HG03280 (cell line): ENCODE results near the gene INSIG1.

Experiments used
- ATAC-seq: cut with Tn5 transposase; IDR thresholded peaks from one replicate; pipeline ENCODE4 v1.9.1; 2021; ENCODE audit warnings: mild to moderate bottlenecking, moderate library complexity; ENCODE audit not compliant: unreplicated experiment

The INSIG1 gene

GRCh38 chr7:155324012-155324917 lies 26.6 kb downstream of the INSIG1 start:
- no peak for ATAC-seq

GRCh38 chr7:155324918-155325235 lies 27.2 kb downstream of the INSIG1 start:
- no peak for ATAC-seq

DNA sequence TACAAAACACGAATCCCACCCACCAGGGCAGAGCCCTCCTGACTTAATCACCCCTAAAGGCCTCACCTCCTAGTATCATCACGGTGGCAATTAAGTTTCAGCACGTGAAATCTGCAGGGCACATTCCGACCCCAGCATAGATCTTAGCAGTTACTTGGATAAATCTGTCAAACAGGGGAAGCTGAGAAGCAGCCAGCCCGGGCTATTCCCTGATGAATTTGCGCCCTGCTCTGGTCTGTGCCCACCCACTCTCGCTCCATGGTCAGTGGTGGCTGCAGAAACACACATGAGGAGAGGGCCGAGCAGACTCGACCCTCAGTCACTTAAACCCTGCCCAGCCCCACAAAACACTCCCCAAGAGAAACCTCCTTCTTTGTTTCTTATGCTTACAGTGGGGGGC lies 28.7 kb downstream of the INSIG1 start:
- no peak for ATAC-seq

- no peak for ATAC-seq
Observed at GRCh38 chr7:155327590-155328320, 30.1 kb downstream of the INSIG1 start.

DNA sequence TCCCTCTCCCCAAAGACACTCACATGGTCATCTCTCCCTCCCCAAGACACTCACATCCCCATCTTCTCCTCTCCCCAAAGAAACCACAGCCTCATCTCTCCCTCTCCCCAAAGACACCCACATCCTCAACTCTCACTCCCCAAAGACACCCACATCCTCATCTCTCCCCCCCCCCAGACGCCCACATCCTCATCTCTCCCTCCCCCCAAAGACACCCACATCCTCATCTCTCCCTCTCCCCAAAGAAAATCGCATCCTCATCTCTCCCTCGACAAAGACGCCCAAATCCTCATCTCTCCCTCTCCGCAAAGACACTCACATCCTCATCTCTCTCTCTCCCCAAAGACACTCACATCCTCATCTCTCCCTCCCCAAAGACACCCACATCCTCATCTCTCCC lies 31.5 kb downstream of the INSIG1 start:
- no peak for ATAC-seq

DNA sequence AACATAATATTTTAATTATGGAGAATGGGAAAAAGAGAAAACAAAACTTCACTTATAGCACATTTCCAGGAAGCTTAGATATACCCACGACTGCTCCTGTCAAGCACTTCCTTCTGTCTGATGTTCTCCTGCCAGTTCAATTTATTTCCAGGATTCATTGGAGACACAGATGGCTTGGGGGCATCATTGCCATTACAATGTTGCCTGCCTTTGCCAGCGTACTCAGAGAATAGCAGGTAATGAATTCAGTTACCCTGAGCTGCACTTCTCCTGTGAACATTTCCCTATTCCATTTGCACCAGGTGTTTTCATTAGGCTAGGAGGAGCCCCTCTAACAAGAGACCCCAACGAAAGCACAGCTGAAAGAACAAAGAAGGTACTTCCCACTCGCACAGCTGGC lies 33.7 kb downstream of the INSIG1 start:
- no peak for ATAC-seq

- no peak for ATAC-seq
Observed at GRCh38 chr7:155333346-155334234, 35.9 kb downstream of the INSIG1 start.

GRCh38 chr7:155336812-155337602 lies 39.3 kb downstream of the INSIG1 start:
- ATAC-seq = no peak

DNA sequence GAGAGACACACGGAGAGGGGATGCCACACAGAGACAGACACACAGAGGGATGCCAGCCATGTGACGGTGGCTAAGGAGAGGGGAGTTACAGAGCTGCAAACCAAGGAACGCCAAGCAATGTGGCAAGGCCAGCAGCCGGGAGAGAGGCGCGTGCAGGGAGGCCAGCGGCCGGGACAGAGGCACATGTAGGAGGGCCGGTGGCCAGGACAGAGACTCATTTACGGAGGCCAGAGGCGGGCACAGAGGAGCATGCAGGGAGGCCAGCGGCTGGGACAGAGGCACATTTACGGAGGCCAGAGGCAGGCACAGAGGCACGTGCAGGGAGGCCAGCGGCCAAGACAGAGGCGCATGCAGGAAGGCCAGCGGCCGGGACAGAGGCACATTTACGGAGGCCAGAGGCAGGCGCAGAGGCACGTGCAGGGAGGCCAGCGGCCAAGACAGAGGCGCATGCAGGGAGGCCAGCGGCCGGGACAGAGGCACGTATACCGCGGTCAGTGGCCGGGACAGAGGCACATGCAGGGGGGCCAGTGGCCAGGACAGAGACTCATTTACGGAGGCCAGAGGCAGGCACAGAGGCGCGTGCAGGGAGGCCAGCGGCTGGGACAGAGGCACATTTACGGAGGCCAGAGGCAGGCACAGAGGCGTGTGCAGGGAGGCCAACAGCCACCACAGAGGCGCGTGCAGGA lies 40.4 kb downstream of the INSIG1 start:
- ATAC-seq = no peak

- ATAC-seq = no peak
Observed at GRCh38 chr7:155338632-155339320, 41.1 kb downstream of the INSIG1 start.

- no peak for ATAC-seq
Observed at GRCh38 chr7:155339474-155339873, 41.8 kb downstream of the INSIG1 start.

DNA sequence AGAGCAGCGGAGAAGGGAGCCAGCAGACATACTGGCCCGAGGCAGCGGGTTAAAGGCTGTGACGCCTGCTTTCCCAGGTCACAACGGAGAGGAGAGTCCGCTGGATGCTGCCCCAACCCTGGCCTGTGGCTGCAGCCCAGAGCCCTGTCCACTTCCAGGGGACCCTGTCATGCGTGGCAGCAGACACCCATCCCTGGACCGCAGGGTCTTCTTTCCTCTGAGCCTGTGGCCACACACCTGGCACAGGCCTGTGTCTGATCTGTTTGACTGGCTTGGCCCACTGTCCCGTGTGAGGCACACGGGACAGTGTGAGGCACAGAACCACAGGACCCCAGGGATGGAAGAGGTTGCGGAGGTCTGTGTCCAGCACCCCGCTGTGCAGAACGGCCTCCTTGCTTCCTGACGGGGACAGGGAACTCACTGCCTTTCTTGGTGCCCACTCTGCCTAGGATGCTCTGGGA lies 42.4 kb downstream of the INSIG1 start:
- no peak for ATAC-seq

GRCh38 chr7:155340721-155341120 lies 43.0 kb downstream of the INSIG1 start:
- ATAC-seq = no peak

DNA sequence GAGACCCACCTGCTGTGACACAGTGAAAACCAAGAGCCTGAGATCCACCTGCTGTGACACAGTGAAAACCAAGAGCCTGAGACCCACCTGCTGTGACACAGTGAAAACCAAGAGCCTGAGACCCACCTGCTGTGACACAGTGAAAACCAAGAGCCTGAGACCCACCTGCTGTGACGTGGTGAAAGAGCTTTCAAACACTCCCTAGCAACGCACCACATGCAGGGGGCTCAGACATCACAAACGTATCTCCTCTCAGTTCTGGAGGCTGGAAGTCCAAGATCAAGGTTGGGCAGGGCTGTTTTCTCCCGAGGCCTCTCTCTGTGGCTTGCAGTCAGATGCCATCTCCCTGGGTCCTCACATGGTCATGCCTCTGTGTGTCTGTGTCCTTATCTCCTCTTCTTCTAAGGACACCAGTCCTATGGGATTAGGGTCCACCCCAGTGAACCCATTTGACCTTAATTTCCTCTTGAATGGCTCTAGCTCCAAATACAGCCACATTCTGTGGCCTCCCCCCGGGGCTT lies 43.8 kb downstream of the INSIG1 start:
- no peak for ATAC-seq

- ATAC-seq = no peak
Observed at GRCh38 chr7:155342313-155342712, 44.6 kb downstream of the INSIG1 start.

DNA sequence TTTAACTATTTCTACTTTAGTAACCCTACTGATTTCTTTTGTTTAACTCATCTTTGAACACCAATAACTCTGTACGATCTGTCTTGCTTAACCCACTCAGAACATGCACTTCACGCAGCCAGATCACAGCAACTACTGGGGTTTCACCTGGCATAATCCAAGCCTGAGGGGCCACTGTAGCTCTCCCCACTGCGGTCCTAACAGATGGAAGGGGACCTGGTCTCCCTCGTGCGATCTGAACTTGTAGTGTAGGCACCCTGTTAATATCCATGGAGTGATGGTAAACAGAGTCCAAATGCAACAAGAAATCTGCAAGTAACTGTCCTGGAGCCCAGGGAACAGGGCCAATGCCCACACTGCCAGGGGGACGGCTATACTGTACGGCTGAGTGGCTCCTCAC lies 45.5 kb downstream of the INSIG1 start:
- ATAC-seq = no peak

GRCh38 chr7:155343661-155344121 lies 46.0 kb downstream of the INSIG1 start:
- no peak for ATAC-seq

DNA sequence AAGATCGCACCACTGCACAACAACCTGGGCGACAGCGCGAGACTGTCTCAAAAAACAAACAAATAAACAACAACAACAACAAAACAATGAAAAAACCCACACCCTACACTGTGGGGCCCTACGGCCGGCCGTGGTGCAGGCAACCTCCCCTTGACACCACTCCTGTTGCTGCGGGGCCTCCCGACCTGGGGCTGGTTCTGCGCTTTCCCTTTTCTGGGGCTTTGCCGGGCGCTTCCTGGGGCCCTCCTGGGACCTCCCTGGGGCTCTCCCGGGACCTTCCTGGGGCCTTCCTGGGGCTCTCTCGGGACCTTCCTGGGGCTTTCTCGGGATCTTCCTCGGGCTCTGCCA lies 46.6 kb downstream of the INSIG1 start:
- ATAC-seq = peak; percentile 29
